ENCODE data around the gene MYH9. TPM values are rescaled to one million over a fixed set of nuclear protein-coding genes. Genes with fewer than 3 reads are reported as not detected.

MYH9 gene
- total RNA-seq, 2 experiments from 2014 or later, result 112 to 223 TPM

- BruUV-seq (replicated peaks), result TSS peak; percentile 80
- Histone ChIP-seq H2AFZ (ENCODE audit: low read length) (no peak overlapping the region), H3K4me1 (ENCODE audit: insufficient read depth, low read length, poor library complexity, severe bottlenecking) (no peaks in the 10 kb centered on the region), H3K27ac (ENCODE audit: low read depth, low read length, poor library complexity, severe bottlenecking) (no peak overlapping the region), H4K20me1 (ENCODE audit: insufficient read depth, low read length) (no peaks in the 10 kb centered on the region), H3K9me2 (ENCODE audit: insufficient read depth, low read length) (no peaks in the 10 kb centered on the region), H3K4me3 (ENCODE audit: low read depth, low read length, poor library complexity, severe bottlenecking) (no peak overlapping the region), H3K79me2 (ENCODE audit: insufficient read depth, low read depth, low read length) (no peaks in the 10 kb centered on the region), H3K36me3 (ENCODE audit: insufficient read depth, low read length) (peaks cover 86% of the 10 kb centered on the region), H3K4me2 (ENCODE audit: low read length) (no peak overlapping the region), H3K9me3 (ENCODE audit: low read length) (no peaks in the 10 kb centered on the region)
- DNase-seq (ENCODE audit: low spot score), result no peak
- intact Hi-C loops (cut with micrococcal nuclease; ENCODE audit: unreplicated experiment), result no loop called here
- ChIA-PET POLR2A (no interaction called here), CTCF (ENCODE audit: unreplicated experiment) (no interaction called here)
- TF ChIP-seq EZH2phosphoT487 (IDR thresholded peaks at IDR 0.05; ENCODE audit: borderline replicate concordance, low read depth, low read length) (no peak), CTCF (conservative IDR thresholded peaks at IDR 0.05; ENCODE audit: low read length) (no peak)
Measured at GRCh38 chr22:36293606-36294292, 94.0 kb downstream of the MYH9 start.

GRCh38 chr22:36292823-36293530, 94.8 kb downstream of the MYH9 start:
- Histone ChIP-seq H3K4me3 (ENCODE audit: low read depth, low read length, poor library complexity, severe bottlenecking) (no peak overlapping the region), H3K79me2 (ENCODE audit: insufficient read depth, low read depth, low read length) (no peaks in the 10 kb centered on the region), H2AFZ (ENCODE audit: low read length) (no peak overlapping the region), H3K4me2 (ENCODE audit: low read length) (no peak overlapping the region), H3K9me3 (ENCODE audit: low read length) (no peaks in the 10 kb centered on the region), H3K36me3 (ENCODE audit: insufficient read depth, low read length) (peaks cover 86% of the 10 kb centered on the region), H3K4me1 (ENCODE audit: insufficient read depth, low read length, poor library complexity, severe bottlenecking) (no peaks in the 10 kb centered on the region), H4K20me1 (ENCODE audit: insufficient read depth, low read length) (no peaks in the 10 kb centered on the region), H3K27ac (ENCODE audit: low read depth, low read length, poor library complexity, severe bottlenecking) (no peak overlapping the region), H3K9me2 (ENCODE audit: insufficient read depth, low read length) (no peaks in the 10 kb centered on the region)
- intact Hi-C loops (cut with micrococcal nuclease; ENCODE audit: unreplicated experiment), result no loop called here
- no TSS peak for BruUV-seq (replicated peaks)
- TF ChIP-seq EZH2phosphoT487 (IDR thresholded peaks at IDR 0.05; ENCODE audit: borderline replicate concordance, low read depth, low read length), result no peak
- no peak for TF ChIP-seq CTCF (conservative IDR thresholded peaks at IDR 0.05; ENCODE audit: low read length)
- no peak for DNase-seq (ENCODE audit: low spot score)
- POLR2A ChIA-PET, result no interaction called here
- CTCF ChIA-PET (ENCODE audit: unreplicated experiment), result no interaction called here
